ENCODE data around the gene PISD.

The PISD gene

GRCh38 chr22:31575190-31575589, 86.8 kb downstream of the PISD start:
- no peak for DNase-seq (ENCODE audit: low read depth in 4 of 4, low spot score in 1 of 4)

- no peak for DNase-seq (ENCODE audit: low read depth in 4 of 4, low spot score in 1 of 4)
These were observed 87.9 kb downstream of the PISD start for GRCh38 chr22:31574055-31574670.

- DNase-seq (ENCODE audit: low read depth in 4 of 4, low spot score in 1 of 4), result no peak
These were observed 89.1 kb downstream of the PISD start for GRCh38 chr22:31572939-31573338.

- DNase-seq (ENCODE audit: low read depth in 4 of 4, low spot score in 1 of 4), result no peak
These were observed 92.9 kb downstream of the PISD start for GRCh38 chr22:31569126-31569525.
